Measurements from ENCODE around the gene UGT1A7. TPM values are rescaled to one million over a fixed set of nuclear protein-coding genes. Genes with fewer than 3 reads are reported as not detected.

Gene UGT1A7
- total RNA-seq, 1 donor from 2014 or later, result not detected

GRCh38 chr2:233817361-233817911, 135.7 kb downstream of the UGT1A7 start:
- Mint-ChIP-seq H3K4me3 (no peak overlapping the region), H3K27ac (no peak overlapping the region), H3K27me3 (ENCODE audit: insufficient read depth) (peaks cover 10% of the 10 kb centered on the region), H3K9me3 (no peaks in the 10 kb centered on the region), H3K4me1 (ENCODE audit: low read depth) (no peaks in the 10 kb centered on the region), H3K36me3 (ENCODE audit: low read depth) (no peaks in the 10 kb centered on the region)
- intact Hi-C loops (cut with micrococcal nuclease), result no loop called here
- no peak for DNase-seq (ENCODE audit: low spot score)

- Mint-ChIP-seq H3K4me1 (ENCODE audit: low read depth) (no peaks in the 10 kb centered on the region), H3K4me3 (no peak overlapping the region), H3K36me3 (ENCODE audit: low read depth) (no peaks in the 10 kb centered on the region), H3K9me3 (no peaks in the 10 kb centered on the region), H3K27me3 (ENCODE audit: insufficient read depth) (peaks cover 10% of the 10 kb centered on the region), H3K27ac (no peak overlapping the region)
- DNase-seq (ENCODE audit: low spot score), result no peak
- intact Hi-C loops (cut with micrococcal nuclease), result no loop called here
Measured at GRCh38 chr2:233817995-233818638, 136.4 kb downstream of the UGT1A7 start.

- Mint-ChIP-seq H3K4me3 (no peak overlapping the region), H3K27me3 (ENCODE audit: insufficient read depth) (peaks cover 10% of the 10 kb centered on the region), H3K9me3 (no peaks in the 10 kb centered on the region), H3K27ac (no peak overlapping the region), H3K4me1 (ENCODE audit: low read depth) (no peaks in the 10 kb centered on the region), H3K36me3 (ENCODE audit: low read depth) (no peaks in the 10 kb centered on the region)
- DNase-seq (ENCODE audit: low spot score), result no peak
- intact Hi-C loops (cut with micrococcal nuclease), result no loop called here
Measured at GRCh38 chr2:233818639-233819621, 137.2 kb downstream of the UGT1A7 start.

- Mint-ChIP-seq H3K27me3 (ENCODE audit: insufficient read depth) (peaks cover 12% of the 10 kb centered on the region), H3K4me1 (ENCODE audit: low read depth) (no peaks in the 10 kb centered on the region), H3K4me3 (no peak overlapping the region), H3K27ac (no peak overlapping the region), H3K36me3 (ENCODE audit: low read depth) (no peaks in the 10 kb centered on the region), H3K9me3 (no peaks in the 10 kb centered on the region)
- intact Hi-C loops (cut with micrococcal nuclease), result no loop called here
- no peak for DNase-seq (ENCODE audit: low spot score)
Measured at GRCh38 chr2:233819884-233820773, 138.4 kb downstream of the UGT1A7 start.

GRCh38 chr2:233820774-233821105, 139.0 kb downstream of the UGT1A7 start:
- Mint-ChIP-seq H3K4me3 (no peak overlapping the region), H3K27me3 (ENCODE audit: insufficient read depth) (peaks cover 6% of the 10 kb centered on the region), H3K4me1 (ENCODE audit: low read depth) (no peaks in the 10 kb centered on the region), H3K9me3 (no peaks in the 10 kb centered on the region), H3K36me3 (ENCODE audit: low read depth) (no peaks in the 10 kb centered on the region), H3K27ac (no peak overlapping the region)
- intact Hi-C loops (cut with micrococcal nuclease), result no loop called here
- no peak for DNase-seq (ENCODE audit: low spot score)

GRCh38 chr2:233821196-233821595, 139.5 kb downstream of the UGT1A7 start:
- Mint-ChIP-seq H3K4me3 (no peak overlapping the region), H3K9me3 (no peaks in the 10 kb centered on the region), H3K4me1 (ENCODE audit: low read depth) (no peaks in the 10 kb centered on the region), H3K27me3 (ENCODE audit: insufficient read depth) (peaks cover 3% of the 10 kb centered on the region), H3K27ac (no peak overlapping the region), H3K36me3 (ENCODE audit: low read depth) (no peaks in the 10 kb centered on the region)
- intact Hi-C loops (cut with micrococcal nuclease), result no loop called here
- DNase-seq (ENCODE audit: low spot score), result no peak

- Mint-ChIP-seq H3K9me3 (no peaks in the 10 kb centered on the region), H3K4me3 (no peak overlapping the region), H3K4me1 (ENCODE audit: low read depth) (no peaks in the 10 kb centered on the region), H3K36me3 (ENCODE audit: low read depth) (no peaks in the 10 kb centered on the region), H3K27ac (no peak overlapping the region), H3K27me3 (ENCODE audit: insufficient read depth) (peaks cover 3% of the 10 kb centered on the region)
- intact Hi-C loops (cut with micrococcal nuclease), result no loop called here
- DNase-seq (ENCODE audit: low spot score), result no peak
Measured at GRCh38 chr2:233821709-233822100, 140.0 kb downstream of the UGT1A7 start.

- no peak for DNase-seq (ENCODE audit: low spot score)
- intact Hi-C loops (cut with micrococcal nuclease), result no loop called here
- Mint-ChIP-seq H3K27ac (no peak overlapping the region), H3K9me3 (no peaks in the 10 kb centered on the region), H3K27me3 (ENCODE audit: insufficient read depth) (peaks cover 3% of the 10 kb centered on the region), H3K36me3 (ENCODE audit: low read depth) (no peaks in the 10 kb centered on the region), H3K4me3 (no peak overlapping the region), H3K4me1 (ENCODE audit: low read depth) (no peaks in the 10 kb centered on the region)
Measured at GRCh38 chr2:233822101-233822771, 140.5 kb downstream of the UGT1A7 start.

Other genes starting within 250 kb of the UGT1A7 start
- gene USP40, start 115.1 kb upstream of the UGT1A7 start, total RNA-seq, result 10.1 and 11.2 TPM in 2 replicates
- gene UGT1A8, start 64.3 kb upstream of the UGT1A7 start, total RNA-seq, result not detected in 2 replicates
- not detected in 2 replicates for gene UGT1A10, start 45.5 kb upstream of the UGT1A7 start, total RNA-seq
- not detected in 2 replicates for gene UGT1A9, start 10.0 kb upstream of the UGT1A7 start, total RNA-seq
- not detected in 2 replicates for gene UGT1A6, start 11.0 kb downstream of the UGT1A7 start, total RNA-seq
- not detected in 2 replicates for gene UGT1A5, start 31.0 kb downstream of the UGT1A7 start, total RNA-seq
- not detected in 2 replicates for gene UGT1A4, start 36.8 kb downstream of the UGT1A7 start, total RNA-seq
- not detected in 2 replicates for gene UGT1A3, start 47.1 kb downstream of the UGT1A7 start, total RNA-seq
- gene UGT1A1, start 78.4 kb downstream of the UGT1A7 start, total RNA-seq, result not detected in 2 replicates
- not detected in 2 replicates for gene MROH2A, start 96.4 kb downstream of the UGT1A7 start, total RNA-seq
- 38.2 and 40.4 TPM in 2 replicates for gene HJURP, start 172.6 kb downstream of the UGT1A7 start, total RNA-seq
- gene TRPM8, start 235.5 kb downstream of the UGT1A7 start, total RNA-seq, result not detected in 2 replicates